ENCODE data around the gene DVL3. TPM values are rescaled to one million over a fixed set of nuclear protein-coding genes. Genes with fewer than 3 reads are reported as not detected.
A peak's percentile ranks its signal among the peaks of the same experiment; 100 is the strongest.

Gene DVL3
- total RNA-seq, 4 donors from 2014 or later, result 34.9 to 46.0 (median 43.2) TPM

- ATAC-seq (ENCODE audit: low FRiP score), result no peak
- DNase-seq (ENCODE audit: low spot score), result no peak
- no peak for TF ChIP-seq CTCF (IDR thresholded peaks at IDR 0.05)
Observed at GRCh38 chr3:184172681-184173373, 17.6 kb downstream of the DVL3 start.

DNA sequence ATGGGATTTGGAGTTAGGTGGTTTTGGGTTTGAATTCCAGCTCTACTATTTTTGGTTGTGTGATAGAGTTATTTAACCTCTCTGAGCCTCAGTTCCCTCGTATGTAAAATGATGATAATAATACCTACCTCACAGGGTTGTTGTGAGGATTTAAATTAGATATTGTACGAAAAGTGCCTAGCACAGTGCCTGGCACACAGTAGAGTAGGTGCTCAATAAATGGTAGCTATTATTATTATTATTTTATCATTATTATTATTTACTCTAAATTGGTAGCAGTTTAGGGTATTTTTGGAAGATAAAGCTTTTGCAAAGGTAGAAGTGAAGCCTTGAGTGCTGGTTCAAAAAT lies 18.2 kb downstream of the DVL3 start:
- no peak for TF ChIP-seq CTCF (IDR thresholded peaks at IDR 0.05)
- DNase-seq (ENCODE audit: low spot score), result no peak
- ATAC-seq (ENCODE audit: low FRiP score), result no peak

GRCh38 chr3:184174284-184174645 lies 19.1 kb downstream of the DVL3 start:
- no peak for ATAC-seq (ENCODE audit: low FRiP score)
- TF ChIP-seq CTCF (IDR thresholded peaks at IDR 0.05), result no peak
- no peak for DNase-seq (ENCODE audit: low spot score)

DNA sequence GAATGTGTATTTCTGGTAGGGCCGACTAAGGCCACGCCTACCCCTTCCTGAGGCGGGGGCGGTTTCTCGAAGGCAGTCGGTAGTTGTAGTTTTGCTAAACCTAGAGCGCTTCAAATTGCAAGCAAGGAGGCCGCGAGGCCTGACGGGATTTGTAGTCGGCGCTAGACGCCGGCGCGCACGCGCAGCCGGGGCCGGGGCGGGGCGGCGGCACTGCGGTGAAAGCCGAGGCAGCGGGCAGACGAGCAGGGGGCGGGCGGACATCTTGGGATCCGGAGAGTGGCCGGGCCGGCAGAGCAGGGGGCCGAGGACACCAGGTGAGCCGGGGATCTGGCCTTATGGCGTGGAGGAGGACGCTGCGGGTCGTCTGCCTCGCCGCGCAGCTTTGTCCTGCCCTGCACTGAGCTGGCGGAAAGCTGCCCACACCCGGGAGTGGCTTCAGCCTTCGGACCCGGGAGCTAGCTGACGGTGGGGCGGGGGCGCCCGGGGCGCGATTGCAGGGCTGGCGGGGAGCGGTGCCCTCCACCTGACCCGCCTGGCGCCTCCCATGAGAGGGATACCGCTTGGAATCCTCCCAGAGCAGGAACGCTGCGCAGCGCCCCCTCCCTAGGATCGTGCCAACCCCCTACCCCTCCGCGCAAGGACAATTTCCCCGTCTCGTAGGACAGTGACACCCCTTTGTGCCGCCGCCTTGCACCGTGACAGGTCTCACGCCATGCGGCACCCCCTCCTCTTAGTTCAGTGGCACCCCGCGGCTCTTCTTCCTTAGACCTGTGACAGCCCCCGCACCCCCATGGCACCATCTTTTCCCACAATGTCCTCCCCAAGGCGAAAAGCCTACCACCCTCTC lies 19.7 kb downstream of the DVL3 start, which contains the start of gene AP2M1:
Gene AP2M1, plus strand, starts transcription at position 210 of the 847 bp plus-strand sequence. CDS start 2,139 bp downstream, outside the sequence.
- DNase-seq (ENCODE audit: low spot score) (peak; percentile 91), ATAC-seq (ENCODE audit: low FRiP score) (peak; percentile 91)
- TF ChIP-seq CTCF (IDR thresholded peaks at IDR 0.05), result no peak

- DNase-seq (ENCODE audit: low spot score) (no peak), ATAC-seq (ENCODE audit: low FRiP score) (no peak)
- no peak for TF ChIP-seq CTCF (IDR thresholded peaks at IDR 0.05)
Observed at GRCh38 chr3:184175506-184175905, 20.3 kb downstream of the DVL3 start.

- ATAC-seq (ENCODE audit: low FRiP score) (no peak), DNase-seq (ENCODE audit: low spot score) (no peak)
- TF ChIP-seq CTCF (IDR thresholded peaks at IDR 0.05), result no peak
Observed at GRCh38 chr3:184175981-184176376, 20.8 kb downstream of the DVL3 start.
